HCT116 (cell line): ENCODE measurements around the gene SYNE4. TPM values are rescaled to one million over a fixed set of nuclear protein-coding genes. Genes with fewer than 3 reads are reported as not detected.
A peak's percentile ranks its signal among the peaks of the same experiment; 100 is the strongest.

Experiments
- ATAC-seq: fragments of 200-7000 bp; cut with Tn5 transposase; 2 replicates; pipeline ENCODE4 v1.9.1; 2020; ENCODE audit warnings: mild to moderate bottlenecking, moderate library complexity
- BruUV-seq: library from RNA; stranded (reverse); fragments of 400-500 nt; replicated peaks from 2 replicates; lab custom pipeline; 2021; lab: Mats Ljungman, UMichigan
- CTCF ChIA-PET: fragments of 300-600 bp; sonication (Branson Sonifier 250); formaldehyde crosslinking; loops from one replicate; lab custom pipeline; 2021; ENCODE audit warnings: antibody characterized with exemption; lab: Charles Lee
- POLR2A ChIA-PET: fragments of 300-600, 350-600 bp; sonication (Branson Sonifier 250); formaldehyde crosslinking; loops from one replicate; lab custom pipeline; 2021; ENCODE audit warnings: antibody characterized with exemption; lab: Charles Lee
- RAD21 ChIA-PET, 2 experiments: fragments of 300-600 bp; sonication (Branson Sonifier 250); formaldehyde crosslinking; loops; one replicate each; lab custom pipeline; 2023; ENCODE audit warnings: low total read pairs in 2 of 2; ENCODE audit not compliant: uncharacterized antibody in 2 of 2, unreplicated experiment in 2 of 2, low non-redundant PET in 1 of 2; lab: Charles Lee
- DNase-seq: peaks from one replicate; pipeline ENCODE4 v3.0.0-alpha.2; 2010; ENCODE audit warnings: low read depth, low spot score
- H2AFZ ChIP-seq: fragments of 200-600 bp; shearing (Covaris generic), sonication (generic); 2 replicates; pipeline ENCODE4 v1.6.1; 2017; ENCODE audit warnings: low read depth, mixed run types, mixed read lengths, antibody characterized with exemption, low read length; ENCODE audit not compliant: poor library complexity, severe bottlenecking
- H3K27ac ChIP-seq: 2 replicates; pipeline ENCODE4 v1.5.1; 2012; ENCODE audit warnings: low read depth, low read length
- H3K27me3 ChIP-seq: fragments of 200-600 bp; sonication (generic); 2 replicates; pipeline ENCODE4 v1.6.1; 2016; ENCODE audit warnings: mixed run types, low read length, mixed read lengths; ENCODE audit not compliant: insufficient read depth
- H3K36me3 ChIP-seq, 2 experiments: fragments of 200-500 bp in 1 of 2; fragments of 200-600 bp in 1 of 2; sonication (Bioruptor generic) in 1 of 2; sonication (generic) in 1 of 2; 2 replicates each; pipeline versions ENCODE4 v1.5.1 to v1.6.1; 2014 to 2016; ENCODE audit warnings: low read length in 2 of 2, inconsistent platforms in 1 of 2, mixed read lengths in 1 of 2, mixed run types in 1 of 2; ENCODE audit not compliant: insufficient read depth in 2 of 2, control insufficient read depth in 1 of 2
- H3K4me1 ChIP-seq, 2 experiments: fragments of 200-600 bp in 1 of 2; sonication (generic) in 1 of 2; 2 replicates each; pipeline versions ENCODE4 v1.5.1 to v1.6.1; 2012 to 2017; ENCODE audit warnings: low read length in 2 of 2, inconsistent platforms in 1 of 2, mild to moderate bottlenecking in 1 of 2, mixed read lengths in 1 of 2, mixed run types in 1 of 2, moderate library complexity in 1 of 2; ENCODE audit not compliant: insufficient read depth in 2 of 2, control insufficient read depth in 1 of 2
- H3K4me2 ChIP-seq: fragments of 200-600 bp; sonication (generic); 2 replicates; pipeline ENCODE4 v1.6.1; 2017; ENCODE audit warnings: mixed run types, low read length, mixed read lengths
- H3K4me3 ChIP-seq, 2 experiments: fragments of 200-600 bp in 1 of 2; sonication (generic) in 1 of 2; replicated peaks in 1 of 2; 2 replicates each; pipeline ENCODE4 v1.5.1; 2011 to 2016; ENCODE audit warnings: low read length in 2 of 2, control low read depth in 1 of 2, low read depth in 1 of 2, mild to moderate bottlenecking in 1 of 2, mixed read lengths in 1 of 2, mixed run types in 1 of 2
- H3K79me2 ChIP-seq: fragments of 200-600 bp; sonication (generic); 2 replicates; pipeline ENCODE4 v1.6.1; 2017; ENCODE audit warnings: mild to moderate bottlenecking, mixed run types, low read length, moderate library complexity, mixed read lengths; ENCODE audit not compliant: insufficient read depth
- H3K9ac ChIP-seq: fragments of 200-600 bp; sonication (generic); 2 replicates; pipeline ENCODE4 v1.6.1; 2016; ENCODE audit warnings: low read length, mixed read lengths
- H3K9me2 ChIP-seq: fragments of 200-600 bp; sonication (generic), shearing (Covaris generic); 2 replicates; pipeline ENCODE4 v1.6.1; 2017; ENCODE audit warnings: mixed run types, mild to moderate bottlenecking, moderate library complexity; ENCODE audit not compliant: insufficient read depth
- H3K9me3 ChIP-seq, 2 experiments: fragments of 200-500 bp in 1 of 2; fragments of 200-600 bp in 1 of 2; sonication (Bioruptor generic) in 1 of 2; sonication (generic) in 1 of 2; 2 replicates each; pipeline ENCODE4 v1.6.1; 2014 to 2017; ENCODE audit warnings: low read length in 2 of 2, mixed read lengths in 2 of 2, inconsistent platforms in 1 of 2, low read depth in 1 of 2, mild to moderate bottlenecking in 1 of 2, mixed run types in 1 of 2, moderate library complexity in 1 of 2; ENCODE audit not compliant: control insufficient read depth in 1 of 2, insufficient read depth in 1 of 2
- H4K20me1 ChIP-seq: fragments of 200-600 bp; sonication (generic), shearing (Covaris generic); 2 replicates; pipeline ENCODE4 v1.6.1; 2017; ENCODE audit warnings: mixed run types, mild to moderate bottlenecking, moderate library complexity; ENCODE audit not compliant: insufficient read depth
- CBX3 ChIP-seq: IDR thresholded peaks from 2 replicates; pipeline ENCODE4 v1.6.1; 2012; ENCODE audit warnings: low read depth
- EGR1 ChIP-seq: IDR thresholded peaks from 2 replicates; pipeline ENCODE4 v1.6.1; 2012; ENCODE audit warnings: low read depth
- RAD21 ChIP-seq: IDR thresholded peaks from 2 replicates; pipeline ENCODE4 v1.6.1; 2012; ENCODE audit warnings: low read depth, mild to moderate bottlenecking
- SP1 ChIP-seq: IDR thresholded peaks from 2 replicates; pipeline ENCODE4 v1.6.1; 2012; ENCODE audit warnings: low read depth
- YY1 ChIP-seq: IDR thresholded peaks from 2 replicates; pipeline ENCODE4 v1.6.1; 2011; ENCODE audit warnings: low read length, low read depth, moderate library complexity, mild to moderate bottlenecking; ENCODE audit not compliant: insufficient replicate concordance; ENCODE audit errors: extremely low read depth
- ZFX ChIP-seq: fragments of 450-650 bp; IDR thresholded peaks from 2 replicates; pipeline ENCODE4 v1.6.1; 2017
- ZNF274 ChIP-seq: fragments of 200-500 bp; sonication (Bioruptor generic); IDR thresholded peaks from 2 replicates; pipeline ENCODE4 v1.6.1; 2014; ENCODE audit warnings: mild to moderate bottlenecking, low read depth, low read length, inconsistent platforms
- intact Hi-C: fragments of 100-400 bp; cut with micrococcal nuclease; formaldehyde crosslinking; loops from 2 replicates; pipeline ENCODE4 v1.10.0; 2022
- total RNA-seq: library from RNA; stranded (reverse); gene quantifications from one replicate; pipeline ENCODE4 v1.2.1, GENCODE V29; 2021; ENCODE audit not compliant: unreplicated experiment
- TF ChIP-seq, protein P1 (sequence below): IDR thresholded peaks from 2 replicates; pipeline ENCODE4 v1.6.1; 2011; ENCODE audit warnings: mild to moderate bottlenecking, low read length, moderate library complexity; ENCODE audit not compliant: insufficient replicate concordance; ENCODE audit errors: extremely low read depth
- TF ChIP-seq, protein P2 (sequence below), 3 experiments: fragments of 200-600 bp in 1 of 3; sonication (generic) in 1 of 3; IDR thresholded peaks in 2 of 3; conservative IDR thresholded peaks in 1 of 3; 2 replicates each; pipeline ENCODE4 v1.5.1; 2012 to 2017; ENCODE audit warnings: low read depth in 2 of 3, low read length in 2 of 3, antibody characterized with exemption in 1 of 3, borderline replicate concordance in 1 of 3, control low read depth in 1 of 3, mild to moderate bottlenecking in 1 of 3, mixed read lengths in 1 of 3, mixed run types in 1 of 3, moderate library complexity in 1 of 3; ENCODE audit not compliant: insufficient read depth in 1 of 3

Gene SYNE4
- total RNA-seq, 1 experiment from 2014 or later = 27.9 TPM

DNA sequence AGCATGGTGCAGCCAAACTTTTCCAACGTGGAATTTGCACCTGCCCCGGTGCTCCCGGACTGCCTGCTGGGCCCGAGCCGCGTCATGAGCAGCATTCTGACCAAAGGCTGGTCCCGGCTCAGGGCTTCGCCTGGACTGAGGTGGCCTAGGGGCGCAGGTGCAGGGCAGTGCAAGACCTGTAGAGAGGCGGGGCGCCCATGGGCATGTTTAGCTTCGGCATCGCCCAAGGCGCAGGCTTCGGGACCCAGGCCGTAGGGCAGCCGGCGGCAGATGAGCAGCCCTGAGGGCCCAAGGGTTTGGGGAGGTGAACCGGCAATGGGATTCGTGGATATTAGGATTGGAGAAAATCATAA is 48.7 kb downstream of the SYNE4 start:
- no peak for ATAC-seq
- Histone ChIP-seq H4K20me1 (no peaks in the 10 kb centered on the region), H3K9ac (no peak overlapping the region), H3K9me3 (no peaks in the 10 kb centered on the region), H3K4me2 (no peak overlapping the region), H2AFZ (no peak overlapping the region), H3K9me2 (no peaks in the 10 kb centered on the region), H3K27me3 (no peaks in the 10 kb centered on the region), H3K36me3 (no peaks in the 10 kb centered on the region), H3K79me2 (no peaks in the 10 kb centered on the region), H3K4me3 (no peak overlapping the region), H3K27ac (no peak overlapping the region), H3K4me1 (peaks cover 9 to 11% of the 10 kb centered on the region in 2 experiments; a peak in 3 of 4 replicates)
- CTCF ChIA-PET = no interaction called here
- RAD21 ChIA-PET = no interaction called here
- POLR2A ChIA-PET = no interaction called here
- TF ChIP-seq SP1 = no peak
- TF ChIP-seq, protein P1, sequence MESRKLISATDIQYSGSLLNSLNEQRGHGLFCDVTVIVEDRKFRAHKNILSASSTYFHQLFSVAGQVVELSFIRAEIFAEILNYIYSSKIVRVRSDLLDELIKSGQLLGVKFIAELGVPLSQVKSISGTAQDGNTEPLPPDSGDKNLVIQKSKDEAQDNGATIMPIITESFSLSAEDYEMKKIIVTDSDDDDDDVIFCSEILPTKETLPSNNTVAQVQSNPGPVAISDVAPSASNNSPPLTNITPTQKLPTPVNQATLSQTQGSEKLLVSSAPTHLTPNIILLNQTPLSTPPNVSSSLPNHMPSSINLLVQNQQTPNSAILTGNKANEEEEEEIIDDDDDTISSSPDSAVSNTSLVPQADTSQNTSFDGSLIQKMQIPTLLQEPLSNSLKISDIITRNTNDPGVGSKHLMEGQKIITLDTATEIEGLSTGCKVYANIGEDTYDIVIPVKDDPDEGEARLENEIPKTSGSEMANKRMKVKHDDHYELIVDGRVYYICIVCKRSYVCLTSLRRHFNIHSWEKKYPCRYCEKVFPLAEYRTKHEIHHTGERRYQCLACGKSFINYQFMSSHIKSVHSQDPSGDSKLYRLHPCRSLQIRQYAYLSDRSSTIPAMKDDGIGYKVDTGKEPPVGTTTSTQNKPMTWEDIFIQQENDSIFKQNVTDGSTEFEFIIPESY = no peak
- no peak for TF ChIP-seq ZNF274
- no peak for TF ChIP-seq EGR1
- no TSS peak for BruUV-seq
- intact Hi-C loops = no loop called here
- DNase-seq = no peak

DNA sequence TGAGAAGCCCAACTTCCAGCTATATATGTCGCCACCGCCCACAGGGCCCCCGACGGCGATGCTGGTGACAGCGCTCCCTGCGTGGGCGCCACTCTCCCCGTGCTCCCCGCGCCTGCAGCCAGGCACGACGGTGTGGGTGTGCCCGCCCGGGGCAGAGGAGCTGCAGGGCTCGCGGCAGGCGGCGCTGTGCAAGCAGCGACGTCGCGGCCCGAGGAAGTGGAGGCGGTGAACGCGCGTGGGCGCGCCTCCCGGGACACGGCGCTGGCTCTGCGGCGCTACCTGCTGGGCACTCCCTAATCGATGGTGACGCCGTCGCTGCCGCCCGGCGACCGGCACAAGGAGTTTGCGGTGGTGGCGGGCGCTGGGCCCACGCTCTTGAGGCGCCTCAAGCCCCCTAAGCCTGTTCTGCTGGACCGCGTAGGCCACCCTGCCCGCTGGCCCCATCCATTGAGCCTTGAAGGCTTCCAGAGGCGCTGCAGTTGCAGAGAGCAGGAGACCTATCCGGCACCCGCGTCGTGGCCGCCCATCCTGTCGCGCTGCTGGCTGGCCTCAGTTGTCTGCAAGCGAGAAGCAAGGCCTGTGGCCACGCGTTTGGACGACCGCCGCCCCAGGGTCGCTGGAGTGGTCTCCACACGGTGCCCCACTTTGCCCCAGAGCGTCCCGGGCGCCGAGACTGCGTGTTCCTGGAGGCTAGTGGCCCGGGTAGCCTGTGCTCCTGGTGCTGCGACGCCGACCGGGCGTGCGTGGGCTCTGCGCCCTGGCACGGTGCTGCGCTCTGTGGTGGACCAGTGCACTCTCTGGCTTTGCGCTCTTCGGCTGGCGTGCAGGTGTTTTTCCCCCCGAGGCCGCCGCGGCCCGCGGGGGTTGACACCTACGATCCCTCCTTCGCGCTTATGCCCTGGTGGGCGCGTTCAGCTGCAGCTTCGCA is 49.3 kb downstream of the SYNE4 start:
- no peaks in the 10 kb centered on the region for H4K20me1 ChIP-seq
- ATAC-seq (peak; percentile 85), DNase-seq (no peak)
- H3K4me3 ChIP-seq = peak overlapping the region in 1 of 2 experiments; percentile 28; a peak in 2 of 4 replicates
- no peak overlapping the region for H3K9ac ChIP-seq
- intact Hi-C loops = no loop called here
- TF ChIP-seq RAD21 (peak; percentile 30; the same call in 1 of the 2 replicates), ZFX (no peak), CBX3 (no peak), YY1 (no peak), ZNF274 (no peak), EGR1 (peak; percentile 81)
- TF ChIP-seq, protein P2, sequence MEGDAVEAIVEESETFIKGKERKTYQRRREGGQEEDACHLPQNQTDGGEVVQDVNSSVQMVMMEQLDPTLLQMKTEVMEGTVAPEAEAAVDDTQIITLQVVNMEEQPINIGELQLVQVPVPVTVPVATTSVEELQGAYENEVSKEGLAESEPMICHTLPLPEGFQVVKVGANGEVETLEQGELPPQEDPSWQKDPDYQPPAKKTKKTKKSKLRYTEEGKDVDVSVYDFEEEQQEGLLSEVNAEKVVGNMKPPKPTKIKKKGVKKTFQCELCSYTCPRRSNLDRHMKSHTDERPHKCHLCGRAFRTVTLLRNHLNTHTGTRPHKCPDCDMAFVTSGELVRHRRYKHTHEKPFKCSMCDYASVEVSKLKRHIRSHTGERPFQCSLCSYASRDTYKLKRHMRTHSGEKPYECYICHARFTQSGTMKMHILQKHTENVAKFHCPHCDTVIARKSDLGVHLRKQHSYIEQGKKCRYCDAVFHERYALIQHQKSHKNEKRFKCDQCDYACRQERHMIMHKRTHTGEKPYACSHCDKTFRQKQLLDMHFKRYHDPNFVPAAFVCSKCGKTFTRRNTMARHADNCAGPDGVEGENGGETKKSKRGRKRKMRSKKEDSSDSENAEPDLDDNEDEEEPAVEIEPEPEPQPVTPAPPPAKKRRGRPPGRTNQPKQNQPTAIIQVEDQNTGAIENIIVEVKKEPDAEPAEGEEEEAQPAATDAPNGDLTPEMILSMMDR (IDR thresholded peaks at IDR 0.05 in 2 of 3, conservative IDR thresholded peaks at IDR 0.05 in 1 of 3; ENCODE audit: borderline replicate concordance in 1 of 3, insufficient read depth in 1 of 3, low read depth in 2 of 3, low read length in 2 of 3) = peak; percentile 41 to 43 (median 42); a peak in 5 of 6 replicates
- ChIA-PET RAD21 (no interaction called here), CTCF (no interaction called here), POLR2A (interaction anchor here (1.3 kb wide), 1 partner anchor 50 kb away, joined by 4 read pairs; the partner anchor contains the start of gene SYNE4)
- no peaks in the 10 kb centered on the region for H3K27me3 ChIP-seq
- peak overlapping the region; percentile 53 for H3K4me2 ChIP-seq
- no peaks in the 10 kb centered on the region for H3K36me3 ChIP-seq
- no peak overlapping the region for H2AFZ ChIP-seq
- BruUV-seq = no TSS peak
- no peaks in the 10 kb centered on the region for H3K9me3 ChIP-seq
- H3K9me2 ChIP-seq = no peaks in the 10 kb centered on the region
- H3K79me2 ChIP-seq = no peaks in the 10 kb centered on the region
- H3K27ac ChIP-seq = no peak overlapping the region; the same call in 1 of the 2 replicates
- peaks cover 9 to 11% of the 10 kb centered on the region in 2 experiments; a peak in 3 of 4 replicates for H3K4me1 ChIP-seq
